GM18526 (cell line): Measurements from ENCODE around the gene SLC7A1.

Experiments
- POLR2A ChIP-seq: IDR thresholded peaks from 3 replicates; pipeline ENCODE4 v1.6.1; 2011; ENCODE audit not compliant: insufficient read length; ENCODE audit errors: extremely low read depth

Gene SLC7A1

GRCh38 chr13:29593605-29594297, 1.7 kb downstream of the SLC7A1 start:
- TF ChIP-seq POLR2A = no peak

GRCh38 chr13:29591310-29591709, 4.2 kb downstream of the SLC7A1 start:
- no peak for TF ChIP-seq POLR2A

DNA sequence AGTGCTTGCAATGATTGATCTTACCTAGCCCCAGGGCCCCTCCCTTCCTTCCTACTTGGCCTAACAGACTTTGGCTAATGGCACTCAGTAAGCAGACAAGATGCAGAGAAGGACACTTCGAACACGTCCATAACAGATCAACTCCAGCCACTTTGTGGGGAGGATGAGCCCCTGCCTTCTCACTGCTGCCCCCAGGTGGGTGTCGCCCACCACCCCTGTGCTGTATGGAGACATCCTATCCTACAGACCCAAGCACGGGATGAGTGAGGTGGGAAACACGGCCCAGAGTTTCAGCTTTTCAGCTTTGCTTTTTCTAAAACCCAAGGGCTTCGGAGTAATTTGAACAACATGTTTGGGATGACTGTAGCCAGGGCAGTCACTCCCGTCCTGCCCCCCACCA, 5.5 kb downstream of the SLC7A1 start:
- TF ChIP-seq POLR2A = no peak

- TF ChIP-seq POLR2A = no peak
These were observed 6.3 kb downstream of the SLC7A1 start for GRCh38 chr13:29589234-29589633.

- no peak for TF ChIP-seq POLR2A
These were observed 7.8 kb downstream of the SLC7A1 start for GRCh38 chr13:29587645-29588044.

GRCh38 chr13:29583073-29583785, 12.3 kb downstream of the SLC7A1 start:
- TF ChIP-seq POLR2A = no peak

GRCh38 chr13:29582171-29582570, 13.3 kb downstream of the SLC7A1 start:
- TF ChIP-seq POLR2A = no peak

DNA sequence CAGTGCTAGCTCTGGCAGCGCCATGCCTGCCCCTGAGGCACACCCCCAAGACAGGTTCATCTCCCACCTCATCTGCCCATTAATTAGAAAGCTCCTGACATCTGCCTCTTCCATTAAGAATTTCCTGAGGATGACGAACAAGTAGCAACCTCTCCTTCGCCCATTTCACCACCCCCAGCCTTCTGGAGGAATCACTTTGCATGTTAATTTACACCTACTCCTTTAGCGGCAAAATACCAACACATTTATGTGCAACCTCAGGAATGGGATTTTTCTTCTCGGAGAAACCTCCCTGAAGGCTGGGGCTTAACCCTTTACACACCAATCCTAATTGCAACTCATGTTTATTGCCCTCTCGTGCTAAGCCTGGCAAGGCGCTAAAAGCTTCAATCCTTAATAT, 13.8 kb downstream of the SLC7A1 start:
- TF ChIP-seq POLR2A = no peak

DNA sequence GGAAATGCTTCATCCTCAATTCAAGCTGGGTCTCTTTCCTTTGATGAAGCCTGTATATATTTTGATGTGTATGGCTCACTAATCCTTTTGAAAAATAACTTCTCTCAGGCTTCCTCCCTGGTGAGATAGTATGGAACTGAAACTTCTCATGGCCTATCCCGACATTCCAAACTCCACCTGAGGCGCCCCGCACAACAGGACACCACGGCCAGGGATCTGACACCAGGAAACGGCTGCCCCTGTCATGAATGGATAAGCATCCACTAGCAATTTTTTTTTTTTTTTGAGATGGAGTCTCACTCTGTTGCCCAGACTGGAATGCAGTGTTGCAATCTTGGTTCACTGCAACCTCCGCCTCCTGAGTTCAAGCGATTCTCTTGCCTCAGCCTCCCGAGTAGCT, 16.4 kb downstream of the SLC7A1 start:
- no peak for TF ChIP-seq POLR2A

- TF ChIP-seq POLR2A = no peak
These were observed 17.0 kb downstream of the SLC7A1 start for GRCh38 chr13:29578300-29579085.

DNA sequence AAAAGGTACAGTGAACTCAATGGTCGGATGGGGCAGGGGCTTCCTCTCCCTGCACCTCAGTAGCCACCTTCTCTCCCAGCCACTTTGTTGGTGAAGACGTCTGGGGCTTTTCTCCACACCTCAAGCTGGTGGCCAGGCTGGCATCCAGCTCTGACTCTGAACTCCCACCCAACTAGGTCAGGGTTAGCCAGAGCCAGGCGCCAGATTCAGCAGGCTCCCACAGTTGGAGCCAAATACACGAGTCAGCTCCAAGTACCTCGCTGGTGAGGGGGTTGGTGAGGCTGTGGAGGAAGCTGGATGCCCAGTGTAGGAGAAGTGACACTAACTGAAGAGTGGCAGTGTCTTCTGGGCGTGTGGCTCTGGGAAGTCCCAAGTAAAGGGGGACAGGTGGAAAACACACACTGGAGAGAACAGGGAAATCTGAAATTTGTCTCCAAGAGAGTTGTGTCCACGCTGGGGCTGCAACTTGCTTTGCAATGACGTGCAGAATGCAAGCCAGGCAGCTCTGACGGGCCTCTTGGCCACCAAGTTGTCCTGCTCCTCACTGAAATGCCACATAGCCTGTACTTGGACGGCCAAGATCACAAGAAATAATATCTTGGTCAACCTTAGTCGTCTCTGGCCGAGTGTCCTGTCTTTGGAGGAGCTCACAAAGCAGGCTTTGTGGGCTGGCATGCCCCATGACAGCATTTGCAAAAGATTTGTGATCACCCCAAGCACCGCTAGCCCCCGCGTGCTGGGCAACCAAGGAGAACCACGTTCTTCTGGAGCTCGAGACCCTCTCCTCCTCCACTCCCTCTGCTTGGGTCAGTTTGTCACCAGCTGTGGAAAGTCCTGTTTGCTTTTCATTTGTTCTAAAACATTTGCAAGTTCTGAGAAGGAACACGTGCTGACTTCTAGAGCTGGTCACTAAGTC, 18.1 kb downstream of the SLC7A1 start:
- TF ChIP-seq POLR2A = no peak

GRCh38 chr13:29576581-29576980, 18.9 kb downstream of the SLC7A1 start:
- TF ChIP-seq POLR2A = no peak

DNA sequence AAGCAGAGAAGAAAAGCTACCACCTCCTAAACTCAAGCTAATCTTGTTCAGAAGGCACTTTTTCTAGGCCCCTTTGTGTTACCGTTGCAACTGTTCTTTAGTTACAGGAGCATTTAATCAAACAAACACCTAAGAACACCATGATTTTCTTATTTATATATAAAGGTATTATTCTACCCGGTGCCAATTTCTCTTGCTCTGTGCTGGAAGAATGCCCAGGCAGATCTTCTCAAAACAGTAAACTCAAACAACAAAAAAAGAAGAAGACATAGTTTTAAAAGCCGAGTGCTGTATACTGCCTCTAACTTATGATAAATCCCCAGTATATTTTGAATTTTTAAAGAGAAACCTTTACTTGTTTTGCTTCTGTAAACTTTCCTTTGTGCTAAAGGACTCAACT, 20.4 kb downstream of the SLC7A1 start:
- TF ChIP-seq POLR2A = no peak

- no peak for TF ChIP-seq POLR2A
These were observed 22.3 kb downstream of the SLC7A1 start for GRCh38 chr13:29573190-29573589.

DNA sequence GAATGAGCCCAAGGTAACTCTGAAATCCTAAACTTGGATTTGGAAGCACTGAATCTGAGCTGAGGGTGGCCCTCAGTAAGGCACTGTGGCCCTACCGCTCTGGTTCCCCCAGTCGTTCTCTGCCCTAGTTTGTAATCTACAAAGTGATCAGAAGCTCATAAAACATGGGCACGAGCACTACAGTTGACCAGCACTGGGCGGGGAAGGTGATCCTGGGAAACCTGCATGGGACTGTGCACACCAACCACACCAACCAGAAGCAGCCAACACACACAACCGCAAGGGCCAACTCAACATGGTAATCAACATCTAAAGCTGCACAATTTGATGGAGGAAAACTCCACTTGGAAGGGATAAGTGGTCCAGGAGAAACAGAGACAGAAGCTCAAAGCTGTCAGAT, 22.9 kb downstream of the SLC7A1 start:
- TF ChIP-seq POLR2A = no peak
